DOHH2 (cell line): ENCODE results near the gene LRMDA.

Source experiments
- CTCF ChIP-seq: fragments of 200-600 bp; sonication (generic); IDR thresholded peaks from one replicate; pipeline ENCODE4 v1.5.1; 2014; ENCODE audit warnings: antibody characterized with exemption, mild to moderate bottlenecking, low read depth, low read length; ENCODE audit not compliant: poor library complexity, severe bottlenecking
- EZH2phosphoT487 ChIP-seq: fragments of 200-600 bp; sonication (generic); IDR thresholded peaks from 2 replicates; pipeline ENCODE4 v1.6.1; 2017; ENCODE audit warnings: borderline replicate concordance, mild to moderate bottlenecking, antibody characterized with exemption, low read length, moderate library complexity, mixed read lengths

- TF ChIP-seq CTCF: no peak
- TF ChIP-seq EZH2phosphoT487: no peak
These were observed 552.6 kb downstream of the LRMDA start for GRCh38 chr10:75984067-75984466.
